Epithelial cell of esophagus (primary cell): ENCODE data around the gene FGF12.
A peak's percentile ranks its signal among the peaks of the same experiment; 100 is the strongest.

Experiments
- DNase-seq: peaks from one replicate; pipeline ENCODE4 v3.0.0; 2010; ENCODE audit warnings: low read depth
- H3K4me3 ChIP-seq: 2 replicates; pipeline ENCODE4 v1.5.1; 2011; ENCODE audit warnings: mild to moderate bottlenecking, low read length, control low read depth
- CTCF ChIP-seq: IDR thresholded peaks from 2 replicates; pipeline ENCODE4 v1.5.1; 2011; ENCODE audit warnings: low read depth, mild to moderate bottlenecking, low read length, control low read depth, inconsistent platforms; ENCODE audit not compliant: insufficient read depth; ENCODE audit errors: missing control alignments

Gene FGF12

GRCh38 chr3:192258721-192259120, 468.6 kb downstream of the FGF12 start:
- no peak overlapping the region for H3K4me3 ChIP-seq
- no peak for DNase-seq
- TF ChIP-seq CTCF, result no peak

- no peak overlapping the region for H3K4me3 ChIP-seq
- no peak for TF ChIP-seq CTCF
- no peak for DNase-seq
These were observed 471.5 kb downstream of the FGF12 start for GRCh38 chr3:192255839-192256238.

- no peak for TF ChIP-seq CTCF
- H3K4me3 ChIP-seq, result no peak overlapping the region
- DNase-seq, result peak; percentile 11
These were observed 474.0 kb downstream of the FGF12 start for GRCh38 chr3:192253138-192253887.

- no peak overlapping the region for H3K4me3 ChIP-seq
- no peak for DNase-seq
- no peak for TF ChIP-seq CTCF
These were observed 477.8 kb downstream of the FGF12 start for GRCh38 chr3:192249516-192249915.

- no peak for DNase-seq
- no peak for TF ChIP-seq CTCF
- H3K4me3 ChIP-seq, result no peak overlapping the region
These were observed 480.3 kb downstream of the FGF12 start for GRCh38 chr3:192246847-192247559.

- no peak for TF ChIP-seq CTCF
- no peak overlapping the region for H3K4me3 ChIP-seq
- DNase-seq, result peak; percentile 8
These were observed 482.8 kb downstream of the FGF12 start for GRCh38 chr3:192244591-192244990.
